ENCODE measurements around the gene GTF2F1. TPM values are rescaled to one million over a fixed set of nuclear protein-coding genes. Genes with fewer than 3 reads are reported as not detected.
"Not testable (repeated sequence)": the region's sequence is repeated elsewhere in the genome, so short reads cannot be mapped to it uniquely, and the experiment has no call there.

Gene GTF2F1
- total RNA-seq, 1 donor from 2014 or later = 62.9 TPM

DNA sequence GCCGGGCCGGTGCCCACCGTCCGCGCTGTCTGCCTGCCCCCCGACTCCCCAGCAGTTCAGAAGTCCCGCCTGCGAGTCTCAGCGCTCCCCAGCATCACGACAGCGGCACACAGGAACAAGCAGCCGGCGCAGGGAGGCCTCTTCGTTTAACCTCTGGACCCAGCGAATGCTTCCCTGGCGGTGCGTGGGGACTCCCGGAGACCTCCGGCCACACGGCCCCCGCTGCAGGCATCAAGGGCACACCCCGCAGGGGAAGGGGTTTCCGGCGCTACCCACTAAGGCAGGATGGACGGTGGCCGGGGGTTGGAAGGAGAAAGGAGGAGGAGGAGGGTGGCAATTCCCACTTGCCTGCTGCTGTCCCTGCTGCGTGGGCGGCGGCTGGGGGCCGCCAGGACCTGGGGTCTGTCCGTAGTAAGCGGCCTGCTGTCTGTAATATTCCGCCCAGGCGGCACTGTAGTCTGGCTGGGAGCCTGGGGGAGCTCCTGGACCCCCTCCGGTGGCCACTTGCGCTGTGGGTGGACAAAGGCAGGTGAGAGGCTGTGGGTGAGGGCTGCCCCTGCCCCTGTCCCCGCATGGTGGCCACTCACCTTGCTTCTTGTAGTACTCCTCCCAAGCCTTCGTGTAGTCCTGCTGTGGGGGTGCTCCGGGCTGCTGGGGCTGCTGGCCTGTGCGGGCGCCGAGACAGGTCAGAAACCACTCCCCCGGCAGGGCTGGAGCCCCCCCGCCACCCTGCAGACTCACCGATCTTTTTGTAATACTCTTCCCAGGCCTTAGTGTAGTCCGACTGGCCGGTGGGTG lies 22.0 kb upstream of the GTF2F1 start:
- H3K27me3 Mint-ChIP-seq (ENCODE audit: insufficient read depth) = no peaks in the 10 kb centered on the region
- DNase-seq (ENCODE audit: low spot score) = no peak
- no peak overlapping the region for H3K27ac Mint-ChIP-seq
- no peak overlapping the region for H3K4me3 Mint-ChIP-seq
- no peaks in the 10 kb centered on the region for H3K9me3 Mint-ChIP-seq
- intact Hi-C loops (cut with micrococcal nuclease) = no loop called here
- no peaks in the 10 kb centered on the region for H3K4me1 Mint-ChIP-seq (ENCODE audit: low read depth)
- H3K36me3 Mint-ChIP-seq (ENCODE audit: low read depth) = peaks cover 22% of the 10 kb centered on the region

DNA sequence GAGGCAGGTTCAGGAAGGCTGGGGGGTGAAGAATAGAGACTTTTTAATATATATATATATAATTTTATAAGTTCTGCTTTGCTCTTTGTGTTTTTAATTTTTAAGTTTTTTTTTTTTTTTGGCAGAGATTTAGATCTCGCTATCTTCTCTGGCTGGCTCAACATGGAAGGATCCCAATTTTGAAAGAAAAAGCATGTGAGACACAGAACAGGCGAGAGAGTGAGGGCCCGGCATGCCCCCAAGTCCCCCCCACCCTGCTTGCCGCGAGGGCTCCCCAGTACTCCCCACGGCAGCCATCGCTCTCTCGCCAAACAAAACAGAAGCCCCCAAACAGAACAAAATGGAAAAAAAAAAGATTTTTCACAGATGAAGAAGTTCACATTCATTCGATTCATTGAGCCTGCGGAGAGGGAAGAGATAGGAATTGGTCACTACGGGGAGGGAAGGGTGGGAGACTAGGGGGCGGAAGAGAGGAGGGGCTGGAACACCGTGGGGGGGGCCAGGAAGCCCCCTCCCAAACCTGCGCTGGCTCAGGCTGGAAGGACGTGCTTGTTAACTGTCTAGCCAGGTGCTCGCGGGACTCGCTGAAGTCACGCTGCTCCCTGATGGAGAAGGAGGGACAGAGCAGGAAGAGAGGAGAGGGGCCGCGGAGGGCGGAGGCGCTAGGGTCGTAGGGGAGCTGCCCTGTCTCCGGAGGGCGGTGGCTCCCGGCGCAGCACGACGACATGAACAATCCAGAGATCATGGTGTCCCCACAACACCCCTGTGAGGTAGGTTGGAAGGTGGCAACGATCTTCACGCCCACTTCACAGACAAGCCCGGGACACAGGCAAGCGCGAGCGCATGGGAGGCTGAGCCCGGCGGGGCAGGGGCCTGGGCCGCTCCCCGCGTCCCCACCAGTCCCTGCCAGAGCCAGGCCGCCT lies 21.0 kb upstream of the GTF2F1 start:
- no peaks in the 10 kb centered on the region for H3K27me3 Mint-ChIP-seq (ENCODE audit: insufficient read depth)
- intact Hi-C loops (cut with micrococcal nuclease) = no loop called here
- H3K27ac Mint-ChIP-seq = no peak overlapping the region
- DNase-seq (ENCODE audit: low spot score) = no peak
- H3K36me3 Mint-ChIP-seq (ENCODE audit: low read depth) = peaks cover 19% of the 10 kb centered on the region
- H3K9me3 Mint-ChIP-seq = no peaks in the 10 kb centered on the region
- H3K4me3 Mint-ChIP-seq = no peak overlapping the region
- no peaks in the 10 kb centered on the region for H3K4me1 Mint-ChIP-seq (ENCODE audit: low read depth)

DNA sequence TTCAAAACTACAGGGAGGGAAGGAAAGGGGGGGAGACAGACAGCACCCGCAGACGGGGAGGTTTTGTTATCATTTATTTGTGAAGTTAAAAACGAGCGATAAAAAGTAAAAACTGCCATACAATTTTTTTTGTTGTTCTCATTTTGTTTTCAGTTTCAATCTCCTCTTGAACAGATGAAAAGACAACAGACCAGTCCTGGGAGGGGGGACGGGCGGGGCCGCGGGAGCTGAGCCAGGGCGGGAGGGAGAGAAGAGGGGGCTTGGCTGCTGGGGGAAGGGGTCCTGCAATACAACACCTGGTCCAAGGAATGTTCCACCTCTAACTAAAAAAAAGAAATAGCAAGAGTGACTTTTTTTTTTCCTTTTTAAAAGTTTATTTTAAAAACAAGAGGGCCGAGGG lies 20.3 kb upstream of the GTF2F1 start:
- H3K27me3 Mint-ChIP-seq (ENCODE audit: insufficient read depth) = no peaks in the 10 kb centered on the region
- H3K27ac Mint-ChIP-seq = no peak overlapping the region
- H3K4me1 Mint-ChIP-seq (ENCODE audit: low read depth) = no peaks in the 10 kb centered on the region
- no peaks in the 10 kb centered on the region for H3K9me3 Mint-ChIP-seq
- no peak overlapping the region for H3K4me3 Mint-ChIP-seq
- peaks cover 17% of the 10 kb centered on the region for H3K36me3 Mint-ChIP-seq (ENCODE audit: low read depth)
- intact Hi-C loops (cut with micrococcal nuclease) = no loop called here
- no peak for DNase-seq (ENCODE audit: low spot score)

DNA sequence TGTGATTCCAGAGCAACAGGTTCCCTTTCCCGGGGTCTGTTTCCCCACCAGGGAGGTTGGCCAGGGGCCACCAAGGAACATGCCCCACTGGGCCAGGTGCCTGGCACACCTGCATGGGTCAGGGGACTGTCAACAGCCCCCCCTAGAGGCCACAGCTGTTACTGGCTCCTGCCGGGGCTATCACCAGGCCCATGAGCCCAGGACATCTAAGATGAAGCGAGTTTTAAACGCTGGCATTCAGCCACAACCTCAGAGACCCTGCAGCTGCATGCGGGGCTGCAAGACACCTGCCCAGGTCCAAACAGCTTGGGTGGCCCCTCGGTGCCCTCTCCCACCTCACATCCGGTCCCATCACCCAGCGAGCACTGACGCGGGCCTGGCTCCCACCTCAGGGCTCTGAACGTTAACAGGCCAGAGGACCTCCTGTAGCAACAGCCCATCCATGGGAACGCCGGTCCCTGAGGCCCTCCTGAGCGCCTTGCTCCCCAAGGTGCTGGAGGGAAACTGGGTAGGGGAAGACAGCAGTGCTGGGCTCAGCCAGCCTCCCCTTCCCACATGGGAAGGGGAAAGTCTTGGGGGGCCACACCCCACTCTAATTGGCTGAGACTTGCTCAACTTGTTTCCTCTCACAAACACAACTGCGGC lies 19.6 kb upstream of the GTF2F1 start:
- Mint-ChIP-seq H3K27me3 (ENCODE audit: insufficient read depth) (peaks cover 2% of the 10 kb centered on the region), H3K4me1 (ENCODE audit: low read depth) (no peaks in the 10 kb centered on the region), H3K27ac (no peak overlapping the region), H3K9me3 (no peaks in the 10 kb centered on the region), H3K4me3 (no peak overlapping the region), H3K36me3 (ENCODE audit: low read depth) (peaks cover 15% of the 10 kb centered on the region)
- intact Hi-C loops (cut with micrococcal nuclease) = no loop called here
- DNase-seq (ENCODE audit: low spot score) = no peak

DNA sequence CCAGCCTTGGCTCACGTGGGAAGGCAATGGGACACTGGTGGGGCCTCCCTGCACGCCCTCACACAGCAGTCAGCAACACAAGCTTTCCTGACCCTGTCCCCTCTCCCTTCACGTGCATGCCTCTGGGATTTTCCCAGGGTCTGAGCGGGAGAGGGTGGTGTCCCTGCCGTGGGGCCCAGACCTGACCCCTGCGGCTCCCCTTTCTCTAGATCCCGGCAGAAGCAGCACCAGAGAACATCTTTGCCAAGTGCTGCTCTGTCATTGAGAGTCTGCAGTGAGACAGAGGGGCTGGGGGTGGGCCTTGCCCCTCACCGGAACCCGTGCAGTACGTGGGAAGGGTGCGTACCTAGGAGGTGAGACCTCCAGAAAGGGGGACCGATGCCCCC lies 19.1 kb upstream of the GTF2F1 start:
- Mint-ChIP-seq H3K9me3 (no peaks in the 10 kb centered on the region), H3K4me1 (ENCODE audit: low read depth) (no peaks in the 10 kb centered on the region), H3K27me3 (ENCODE audit: insufficient read depth) (peaks cover 2% of the 10 kb centered on the region), H3K27ac (no peak overlapping the region), H3K36me3 (ENCODE audit: low read depth) (peaks cover 12% of the 10 kb centered on the region), H3K4me3 (no peak overlapping the region)
- intact Hi-C loops (cut with micrococcal nuclease) = no loop called here
- DNase-seq (ENCODE audit: low spot score) = no peak

DNA sequence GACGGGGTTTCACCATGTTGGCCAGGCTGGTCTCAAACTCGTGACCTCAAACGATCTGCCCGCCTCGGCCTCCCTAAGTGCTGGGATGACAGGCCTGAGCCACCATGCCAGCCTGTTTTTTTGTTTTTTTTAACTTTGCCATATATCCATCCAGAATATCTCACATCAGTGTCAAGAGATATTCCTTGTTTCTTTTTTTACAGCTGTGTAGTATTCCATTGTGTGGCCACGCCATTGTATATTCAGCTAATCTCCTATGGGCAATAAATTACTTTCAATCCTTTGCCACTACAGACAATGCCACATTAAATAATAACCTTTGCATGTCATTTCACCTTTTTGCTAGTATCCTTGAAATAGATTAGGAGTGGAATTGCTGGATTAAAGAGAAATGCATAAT lies 16.4 kb upstream of the GTF2F1 start:
- intact Hi-C loops (cut with micrococcal nuclease) = no loop called here
- peaks cover 5% of the 10 kb centered on the region for H3K36me3 Mint-ChIP-seq (ENCODE audit: low read depth)
- H3K9me3 Mint-ChIP-seq = no peaks in the 10 kb centered on the region
- no peaks in the 10 kb centered on the region for H3K4me1 Mint-ChIP-seq (ENCODE audit: low read depth)
- no peak for DNase-seq (ENCODE audit: low spot score)
- no peak overlapping the region for H3K27ac Mint-ChIP-seq
- no peak overlapping the region for H3K4me3 Mint-ChIP-seq
- peaks cover 2% of the 10 kb centered on the region for H3K27me3 Mint-ChIP-seq (ENCODE audit: insufficient read depth)

DNA sequence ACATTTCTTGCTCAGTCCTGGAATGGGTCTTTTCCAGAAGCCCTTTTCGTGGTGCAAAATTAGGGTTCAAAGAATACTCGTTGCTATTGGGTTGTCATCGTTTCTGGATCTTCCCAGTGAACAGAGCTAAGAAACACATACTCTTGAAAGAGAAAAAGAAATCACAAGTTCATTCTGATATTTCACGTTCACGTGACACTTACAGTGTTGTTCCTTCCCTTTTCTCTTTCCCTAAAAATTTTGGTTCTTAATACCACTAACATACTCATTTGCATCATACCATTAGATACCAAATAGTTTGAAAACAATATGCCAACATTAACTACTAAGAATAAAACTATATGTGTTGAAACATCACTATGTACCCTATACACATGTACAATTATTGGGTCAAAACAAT lies 13.4 kb upstream of the GTF2F1 start:
- Mint-ChIP-seq H3K4me1 (ENCODE audit: low read depth) (no peaks in the 10 kb centered on the region), H3K36me3 (ENCODE audit: low read depth) (no peaks in the 10 kb centered on the region)

DNA sequence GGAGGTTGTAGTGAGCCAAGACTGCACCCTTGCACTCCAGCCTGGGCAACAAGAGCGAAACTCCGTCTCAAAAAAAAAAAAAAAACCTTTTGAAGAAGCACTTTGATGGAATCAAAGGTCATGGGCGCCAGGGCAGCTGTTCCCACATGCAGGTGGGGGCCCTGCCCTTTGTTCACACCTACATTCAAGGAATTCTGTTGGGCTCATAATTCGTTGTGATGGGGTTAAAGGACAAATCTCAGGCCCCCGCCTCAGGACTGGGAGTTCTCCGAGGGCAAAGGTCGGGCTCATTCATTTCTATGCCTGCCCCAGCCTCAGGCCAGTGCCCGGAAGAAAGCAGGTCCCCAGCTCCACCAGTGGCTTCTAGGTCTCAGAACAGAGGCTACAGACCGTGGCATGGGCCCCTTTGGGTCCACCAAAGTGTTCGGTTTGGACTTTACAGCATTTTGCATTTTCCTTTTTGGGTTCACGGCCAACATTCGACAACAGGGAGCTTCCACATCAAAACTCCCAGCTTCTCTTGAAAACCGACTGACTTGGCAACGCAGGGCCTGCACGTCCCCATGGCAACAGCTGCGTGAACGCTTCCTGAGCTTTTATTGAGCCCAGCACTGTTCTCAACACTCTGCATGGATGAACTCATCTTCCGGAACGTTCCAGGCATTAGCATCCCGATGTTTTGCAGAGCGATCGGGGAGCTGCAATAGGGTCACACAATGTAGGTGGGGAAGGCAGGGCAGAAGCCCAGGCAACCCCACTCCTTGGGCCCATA lies 10.1 kb upstream of the GTF2F1 start:
- DNase-seq (ENCODE audit: low spot score) = no peak
- Mint-ChIP-seq H3K4me3 (no peak overlapping the region), H3K27me3 (ENCODE audit: insufficient read depth) (peaks cover 3% of the 10 kb centered on the region), H3K27ac (no peak overlapping the region), H3K9me3 (no peaks in the 10 kb centered on the region), H3K36me3 (ENCODE audit: low read depth) (no peaks in the 10 kb centered on the region), H3K4me1 (ENCODE audit: low read depth) (no peaks in the 10 kb centered on the region)
- intact Hi-C loops (cut with micrococcal nuclease) = no loop called here

More for the DNA sequence above, 13.4 kb upstream of the GTF2F1 start:
- Mint-ChIP-seq H3K4me3 (no peak overlapping the region), H3K9me3 (no peaks in the 10 kb centered on the region), H3K27me3 (ENCODE audit: insufficient read depth) (peaks cover 3% of the 10 kb centered on the region), H3K27ac (no peak overlapping the region)
- intact Hi-C loops (cut with micrococcal nuclease) = no loop called here
- no peak for DNase-seq (ENCODE audit: low spot score)

DNA sequence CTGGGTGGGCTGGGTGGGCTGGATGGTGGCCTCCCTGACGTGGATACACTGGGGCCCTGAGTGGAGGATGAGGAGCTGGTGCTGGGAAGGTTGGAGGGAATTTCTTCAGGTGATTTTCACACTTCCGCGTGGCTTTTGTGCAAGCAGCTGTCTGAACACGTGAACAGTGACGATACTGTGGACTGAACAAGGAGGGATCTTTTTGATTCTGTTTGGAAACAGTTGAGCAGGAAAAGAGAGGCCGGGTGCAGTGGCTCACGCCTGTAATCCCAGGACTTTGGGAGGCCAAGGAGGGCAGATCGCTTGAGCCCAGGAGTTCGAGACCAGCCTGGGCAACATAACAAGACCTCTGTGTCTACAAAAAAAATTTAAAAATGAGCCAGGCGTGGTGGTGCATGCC lies 9.1 kb upstream of the GTF2F1 start:
- no peak for DNase-seq (ENCODE audit: low spot score)
- intact Hi-C loops (cut with micrococcal nuclease) = no loop called here
- peaks cover 2% of the 10 kb centered on the region for H3K27me3 Mint-ChIP-seq (ENCODE audit: insufficient read depth)
- H3K36me3 Mint-ChIP-seq (ENCODE audit: low read depth) = no peaks in the 10 kb centered on the region
- no peak overlapping the region for H3K27ac Mint-ChIP-seq
- H3K4me1 Mint-ChIP-seq (ENCODE audit: low read depth) = no peaks in the 10 kb centered on the region
- H3K9me3 Mint-ChIP-seq = no peaks in the 10 kb centered on the region
- no peak overlapping the region for H3K4me3 Mint-ChIP-seq

DNA sequence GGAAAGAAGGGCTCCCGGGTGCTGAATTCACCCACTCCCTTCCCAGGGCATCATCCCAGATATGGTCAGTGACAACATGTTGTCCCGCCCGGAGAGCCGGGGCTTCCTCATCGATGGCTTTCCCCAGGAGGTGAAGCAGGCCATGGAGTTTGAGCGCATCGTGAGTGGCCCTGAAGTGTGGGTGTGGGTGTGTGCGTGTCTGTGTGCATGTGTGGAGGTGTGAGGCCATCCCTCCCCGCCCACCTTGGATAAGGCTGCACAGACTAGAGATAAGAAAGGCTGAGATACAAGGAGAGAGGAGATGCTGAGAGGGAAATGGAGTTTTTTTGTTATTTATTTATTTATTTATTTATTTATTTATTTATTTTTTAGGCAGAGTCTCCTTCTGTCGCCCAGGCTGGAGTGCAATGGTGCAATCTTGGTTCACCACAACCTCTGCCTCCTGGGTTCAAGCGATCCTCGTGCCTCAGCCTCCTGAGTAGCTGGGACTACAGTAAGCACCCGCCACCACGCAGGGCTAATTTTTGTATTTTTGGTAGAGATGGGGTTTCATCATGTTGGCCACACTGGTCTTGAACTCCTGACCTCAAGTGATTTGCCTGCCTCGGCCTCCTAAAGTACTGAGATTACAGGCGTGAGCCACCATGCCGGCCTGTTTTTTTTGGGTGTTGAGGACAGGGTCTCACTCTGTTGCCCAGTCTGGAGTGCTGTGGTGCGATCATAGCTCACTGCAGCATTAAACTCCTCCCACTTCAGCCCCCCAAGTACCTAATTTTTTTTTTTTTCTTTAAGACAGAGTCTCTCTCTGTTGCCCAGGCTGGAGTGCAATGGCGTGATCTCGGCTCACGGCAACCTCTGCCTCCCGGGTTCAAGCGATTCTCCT lies 7.3 kb upstream of the GTF2F1 start:
- H3K36me3 Mint-ChIP-seq (ENCODE audit: low read depth); H3K4me1 Mint-ChIP-seq (ENCODE audit: low read depth); H3K27me3 Mint-ChIP-seq (ENCODE audit: insufficient read depth); intact Hi-C loops (cut with micrococcal nuclease); H3K4me3 Mint-ChIP-seq; H3K9me3 Mint-ChIP-seq; H3K27ac Mint-ChIP-seq; DNase-seq (ENCODE audit: low spot score): not testable (repeated sequence)

DNA sequence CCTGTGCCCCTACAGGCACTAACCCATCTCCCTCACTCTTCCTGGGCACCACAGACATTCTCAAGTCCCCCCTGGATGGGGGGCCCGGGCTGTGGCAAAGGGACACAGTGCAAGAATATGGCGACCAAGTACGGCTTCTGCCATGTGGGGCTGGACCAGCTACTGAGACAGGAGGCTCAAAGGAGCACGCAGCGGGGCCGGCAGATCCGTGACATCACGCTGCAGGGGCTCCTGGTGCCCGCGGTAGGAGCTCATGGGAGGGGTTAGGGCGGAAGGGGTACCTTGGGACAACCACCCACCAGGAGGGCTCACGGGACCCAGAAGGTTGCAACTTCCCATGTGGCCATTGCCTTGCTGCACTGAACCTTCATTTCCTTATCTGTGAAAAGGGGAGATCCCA lies 3.3 kb upstream of the GTF2F1 start:
- intact Hi-C loops (cut with micrococcal nuclease) = no loop called here

DNA sequence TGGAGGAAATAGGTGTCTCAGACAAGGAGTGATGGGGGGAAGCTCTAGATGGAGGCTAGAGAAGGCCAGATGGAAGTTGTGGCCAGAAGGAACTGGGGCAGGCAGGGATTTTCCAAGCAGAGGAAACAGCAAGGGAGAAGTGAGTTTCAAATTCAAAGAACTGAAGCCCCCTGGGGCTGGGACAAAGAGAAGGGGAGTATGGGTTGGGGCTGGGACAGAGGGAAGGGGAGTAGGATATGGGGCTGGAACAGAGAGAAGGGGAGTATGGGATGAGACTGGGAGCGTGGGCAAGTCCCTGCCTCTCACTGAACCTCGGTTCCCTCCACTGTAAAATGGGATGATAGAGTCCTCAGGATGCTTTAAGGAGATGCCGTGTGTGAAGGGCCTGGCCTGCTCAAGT lies 1.9 kb upstream of the GTF2F1 start:
- Mint-ChIP-seq H3K27ac (no peak overlapping the region), H3K27me3 (ENCODE audit: insufficient read depth) (no peaks in the 10 kb centered on the region), H3K36me3 (ENCODE audit: low read depth) (peaks cover 17% of the 10 kb centered on the region), H3K4me1 (ENCODE audit: low read depth) (peaks cover 29% of the 10 kb centered on the region), H3K4me3 (peak overlapping the region; percentile 34), H3K9me3 (no peaks in the 10 kb centered on the region)
- intact Hi-C loops (cut with micrococcal nuclease) = no loop called here
- no peak for DNase-seq (ENCODE audit: low spot score)

More for the DNA sequence above, 3.3 kb upstream of the GTF2F1 start:
- DNase-seq (ENCODE audit: low spot score) = no peak
- Mint-ChIP-seq H3K27me3 (ENCODE audit: insufficient read depth) (no peaks in the 10 kb centered on the region), H3K9me3 (no peaks in the 10 kb centered on the region), H3K36me3 (ENCODE audit: low read depth) (peaks cover 12% of the 10 kb centered on the region), H3K4me3 (no peak overlapping the region), H3K27ac (no peak overlapping the region), H3K4me1 (ENCODE audit: low read depth) (peaks cover 24% of the 10 kb centered on the region)

Measured in activated T-helper 1 cell treated with anti-CD3 and anti-CD28 coated beads, Interleukin-12 subunit alpha, Interleukin-12 subunit beta, Interleukin-2, Interleukin-4 antibody, amounts not matched to agents 30 ng/mL and 10 ng/mL and 1 ng/mL, durations not matched to agents 14 hours and 24 hours and 36 hours (primary cell).